AG10803 (cell line): ENCODE data around the gene ZSWIM8.

Experiments
- DNase-seq: peaks from one replicate; pipeline ENCODE4 v3.0.0; 2010; ENCODE audit warnings: low read depth
- H3K4me3 ChIP-seq: 2 replicates; pipeline ENCODE4 v1.5.1; 2011; ENCODE audit warnings: mild to moderate bottlenecking, low read length, control low read depth
- TF ChIP-seq, protein P1 (sequence below): conservative IDR thresholded peaks from 2 replicates; pipeline ENCODE4 v1.5.1; 2011; ENCODE audit warnings: mild to moderate bottlenecking, low read length, control low read depth, inconsistent platforms

Gene ZSWIM8

DNA sequence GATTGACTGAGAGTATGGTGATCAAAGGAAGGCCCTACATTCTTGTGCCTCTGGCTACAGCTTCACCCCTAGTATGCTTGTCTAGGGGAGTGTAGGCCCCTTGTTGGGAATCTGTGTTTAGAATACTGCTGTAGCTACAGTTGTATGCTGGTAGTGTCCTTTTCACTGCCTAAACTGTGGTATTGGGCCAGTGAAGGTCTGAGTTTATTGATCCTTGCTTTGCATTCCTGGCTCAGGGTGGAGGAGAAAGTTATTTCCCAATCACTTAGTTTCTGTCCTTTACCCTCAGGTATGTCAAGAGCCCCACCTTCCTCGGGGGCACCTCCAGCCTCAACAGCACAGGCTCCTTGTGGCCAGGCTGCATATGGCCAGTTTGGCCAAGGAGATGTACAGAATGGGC, 34.6 kb upstream of the ZSWIM8 start:
- no peak for DNase-seq
- TF ChIP-seq, protein P1, sequence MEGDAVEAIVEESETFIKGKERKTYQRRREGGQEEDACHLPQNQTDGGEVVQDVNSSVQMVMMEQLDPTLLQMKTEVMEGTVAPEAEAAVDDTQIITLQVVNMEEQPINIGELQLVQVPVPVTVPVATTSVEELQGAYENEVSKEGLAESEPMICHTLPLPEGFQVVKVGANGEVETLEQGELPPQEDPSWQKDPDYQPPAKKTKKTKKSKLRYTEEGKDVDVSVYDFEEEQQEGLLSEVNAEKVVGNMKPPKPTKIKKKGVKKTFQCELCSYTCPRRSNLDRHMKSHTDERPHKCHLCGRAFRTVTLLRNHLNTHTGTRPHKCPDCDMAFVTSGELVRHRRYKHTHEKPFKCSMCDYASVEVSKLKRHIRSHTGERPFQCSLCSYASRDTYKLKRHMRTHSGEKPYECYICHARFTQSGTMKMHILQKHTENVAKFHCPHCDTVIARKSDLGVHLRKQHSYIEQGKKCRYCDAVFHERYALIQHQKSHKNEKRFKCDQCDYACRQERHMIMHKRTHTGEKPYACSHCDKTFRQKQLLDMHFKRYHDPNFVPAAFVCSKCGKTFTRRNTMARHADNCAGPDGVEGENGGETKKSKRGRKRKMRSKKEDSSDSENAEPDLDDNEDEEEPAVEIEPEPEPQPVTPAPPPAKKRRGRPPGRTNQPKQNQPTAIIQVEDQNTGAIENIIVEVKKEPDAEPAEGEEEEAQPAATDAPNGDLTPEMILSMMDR: no peak

DNA sequence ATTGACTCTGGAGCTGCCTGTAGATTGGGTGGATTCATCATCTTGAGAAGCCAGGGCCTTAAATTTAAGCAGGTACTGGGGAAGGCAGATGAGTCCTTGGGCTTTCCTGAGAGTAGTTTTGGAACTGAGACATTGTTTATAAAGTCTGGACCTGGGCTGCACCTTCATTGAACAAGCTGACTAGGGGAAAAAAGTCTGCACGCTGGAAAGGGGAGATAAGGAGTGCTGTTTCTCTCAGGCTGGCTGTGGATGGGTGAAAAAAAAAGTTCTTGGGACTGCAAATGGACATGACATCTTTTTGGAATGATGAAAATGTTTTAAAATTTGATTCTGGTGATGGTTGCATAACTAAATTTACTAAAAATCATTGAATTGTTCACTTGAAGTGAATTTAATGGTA, 29.2 kb upstream of the ZSWIM8 start:
- H3K4me3 ChIP-seq: no peak overlapping the region
- TF ChIP-seq, protein P1: no peak
- DNase-seq: no peak

More for the DNA sequence above, 34.6 kb upstream of the ZSWIM8 start:
- H3K4me3 ChIP-seq: no peak overlapping the region

DNA sequence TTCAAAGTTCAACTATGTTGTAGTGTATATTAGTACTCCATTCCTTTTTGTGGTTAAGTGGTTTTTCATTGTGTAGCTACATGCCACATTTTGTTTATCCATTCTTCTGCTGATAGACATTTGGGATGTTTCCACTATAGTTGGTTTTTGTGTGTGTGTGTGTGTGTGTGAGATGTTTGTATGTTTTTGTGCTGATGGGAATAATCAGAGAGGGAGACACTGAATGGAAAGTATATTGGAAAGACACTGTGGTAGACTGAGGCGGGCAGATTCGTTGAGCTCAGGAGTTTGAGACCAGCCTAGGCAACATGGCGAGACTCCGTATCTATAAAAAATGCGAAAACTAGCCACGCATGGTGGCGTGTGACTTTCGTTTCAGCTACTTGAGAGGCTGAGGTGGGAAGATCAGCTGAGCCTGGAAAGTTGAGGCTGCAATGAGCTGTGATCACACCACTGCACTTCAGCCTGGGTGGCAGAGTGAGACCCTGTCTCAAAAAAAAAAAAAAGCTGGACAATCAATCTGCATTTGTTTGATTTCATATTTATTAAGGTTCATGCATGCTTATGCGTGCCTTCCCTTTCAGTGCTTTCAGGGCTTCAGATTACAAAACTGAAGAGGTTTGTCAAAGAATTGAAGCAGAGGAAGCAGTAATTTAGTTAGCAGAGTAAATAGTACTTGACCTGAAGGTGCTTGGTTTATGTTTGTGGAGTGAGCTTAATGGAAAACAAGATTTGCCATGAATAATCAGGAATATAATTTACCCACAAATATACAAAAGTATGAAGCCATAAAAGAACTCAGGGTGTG, 26.5 kb upstream of the ZSWIM8 start:
- DNase-seq: no peak
- TF ChIP-seq, protein P1: no peak
- H3K4me3 ChIP-seq: no peak overlapping the region

DNA sequence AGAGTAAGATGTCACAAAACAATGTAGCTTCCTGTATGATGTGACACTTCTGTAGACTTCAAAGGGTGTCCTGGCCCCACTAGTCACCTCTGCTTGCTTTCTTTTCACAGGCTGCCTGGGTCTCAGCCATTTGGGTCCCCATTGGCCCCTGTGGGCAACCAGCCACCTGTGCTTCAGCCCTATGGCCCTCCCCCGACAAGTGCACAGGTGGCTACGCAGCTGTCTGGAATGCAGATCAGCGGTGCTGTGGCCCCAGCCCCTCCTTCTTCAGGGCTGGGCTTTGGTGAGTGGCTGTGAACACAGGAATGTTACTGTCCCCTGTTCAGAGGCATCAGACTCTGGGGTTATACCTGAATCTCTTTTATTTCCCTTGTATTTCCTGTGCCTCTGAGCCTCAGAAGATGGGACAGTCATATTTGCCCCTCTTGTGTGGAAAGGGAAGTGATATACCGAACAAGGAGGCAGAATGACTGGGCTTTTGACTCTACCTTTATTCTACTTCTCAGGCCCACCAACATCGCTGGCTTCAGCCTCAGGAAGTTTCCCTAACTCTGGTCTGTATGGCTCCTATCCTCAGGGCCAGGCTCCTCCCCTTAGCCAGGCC, 25.8 kb upstream of the ZSWIM8 start:
- no peak overlapping the region for H3K4me3 ChIP-seq
- TF ChIP-seq, protein P1: no peak
- DNase-seq: no peak

DNA sequence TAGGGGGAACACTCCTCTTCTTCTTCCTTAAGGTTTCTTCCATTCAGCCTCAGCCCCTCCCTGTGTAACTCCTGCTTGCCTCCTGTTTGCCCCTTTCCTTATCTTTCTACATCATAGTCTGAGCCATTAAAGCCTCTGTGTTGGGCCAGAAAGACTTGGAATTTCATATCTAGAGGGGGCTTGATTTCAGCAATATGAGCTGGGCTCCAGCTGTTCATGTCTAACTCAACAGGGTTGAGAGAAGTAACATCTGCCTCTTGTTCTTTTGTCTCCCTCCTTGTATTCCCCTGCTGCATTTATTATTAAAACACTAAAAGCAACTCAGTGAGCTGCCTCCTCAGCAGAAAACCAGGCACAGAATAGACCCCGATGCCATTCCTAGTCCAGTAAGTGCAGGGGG, 23.6 kb upstream of the ZSWIM8 start:
- TF ChIP-seq, protein P1: no peak
- H3K4me3 ChIP-seq: no peak overlapping the region
- DNase-seq: no peak

DNA sequence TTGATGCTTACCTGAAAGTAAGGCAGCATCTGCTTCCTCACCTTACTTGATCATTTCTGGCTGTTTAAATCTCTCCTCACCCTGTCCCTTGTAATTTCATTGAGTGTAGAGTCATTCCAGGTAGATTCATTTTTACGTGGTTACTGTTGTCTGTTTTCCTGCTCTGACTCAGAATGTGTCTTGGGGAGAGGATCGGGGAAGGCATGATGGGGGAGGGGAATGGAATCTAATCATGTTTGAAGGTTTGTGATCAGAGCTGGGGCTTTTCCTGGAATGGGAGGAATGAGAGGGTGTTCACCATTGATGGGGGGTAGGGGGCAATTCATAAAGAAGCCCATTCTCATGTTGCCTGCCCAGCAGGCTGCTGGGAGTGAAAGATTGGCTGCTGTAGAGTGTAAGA, 22.5 kb upstream of the ZSWIM8 start:
- TF ChIP-seq, protein P1: no peak
- no peak overlapping the region for H3K4me3 ChIP-seq
- peak; percentile 28 for DNase-seq

DNA sequence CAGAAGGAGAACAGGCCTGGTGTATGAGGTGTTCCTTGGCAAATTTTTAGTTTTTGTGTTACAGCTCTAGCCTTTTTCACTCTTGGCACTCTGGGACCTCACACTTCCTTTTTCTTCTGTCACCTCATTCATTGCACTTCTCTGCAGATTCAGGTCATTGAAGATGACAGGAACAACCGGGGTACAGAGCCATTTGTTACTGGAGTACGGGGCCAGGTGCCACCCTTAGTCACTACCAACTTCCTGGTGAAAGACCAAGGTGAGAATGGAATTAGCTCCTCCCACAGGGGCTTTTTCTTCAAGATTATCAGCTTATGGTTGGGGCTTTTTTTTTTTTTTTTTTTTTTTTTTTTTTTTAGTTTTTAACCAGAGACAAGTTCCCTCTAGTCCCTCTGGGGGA, 22.1 kb upstream of the ZSWIM8 start:
- no peak for DNase-seq
- H3K4me3 ChIP-seq: no peak overlapping the region
- TF ChIP-seq, protein P1: no peak
